HepG2 (cell line): Measurements from ENCODE around the gene SCN9A. TPM values are rescaled to one million over a fixed set of nuclear protein-coding genes. Genes with fewer than 3 reads are reported as not detected.
A peak's percentile ranks its signal among the peaks of the same experiment; 100 is the strongest.

ENCODE experiments used
- ADNP ChIP-seq: sonication (generic); formaldehyde crosslinking; IDR thresholded peaks from 2 replicates; pipeline ENCODE4 v1.4.0; 2020; ENCODE audit warnings: missing genetic modification reagents
- AGO1 ChIP-seq: fragments of 200-400 bp; formaldehyde crosslinking; IDR thresholded peaks from 2 replicates; pipeline ENCODE4 v1.6.1; 2017; ENCODE audit warnings: mild to moderate bottlenecking, low read depth, low read length, moderate library complexity; ENCODE audit not compliant: poor library complexity, severe bottlenecking
- ARHGAP35 ChIP-seq: sonication (generic); formaldehyde crosslinking; IDR thresholded peaks from 2 replicates; pipeline ENCODE4 v1.9.0; 2022; ENCODE audit warnings: mild to moderate bottlenecking, inconsistent platforms, moderate library complexity, missing genetic modification reagents, borderline replicate concordance
- EHMT2 ChIP-seq: fragments of 200-600 bp; sonication (generic); IDR thresholded peaks from 2 replicates; pipeline ENCODE4 v1.7.0; 2017; ENCODE audit warnings: antibody characterized with exemption, low read depth, low read length, borderline replicate concordance
- HMG20B ChIP-seq: conservative IDR thresholded peaks from 2 replicates; pipeline ENCODE4 v1.6.1; 2016; ENCODE audit warnings: missing genetic modification reagents, missing compliant biosample characterization
- ISX ChIP-seq: sonication (generic); formaldehyde crosslinking; conservative IDR thresholded peaks from 2 replicates; pipeline ENCODE4 v1.5.0; 2020; ENCODE audit warnings: missing genetic modification reagents
- JUND ChIP-seq: sonication (generic); formaldehyde crosslinking; IDR thresholded peaks from 2 replicates; pipeline ENCODE4 v1.8.0; 2022; ENCODE audit warnings: mild to moderate bottlenecking, missing genetic modification reagents
- KDM2A ChIP-seq: sonication (generic); formaldehyde crosslinking; IDR thresholded peaks from 2 replicates; pipeline ENCODE4 v1.4.0; 2020; ENCODE audit warnings: low read depth, missing genetic modification reagents, borderline replicate concordance
- NR2F1 ChIP-seq, 2 experiments: fragments of 450-650 bp in 1 of 2; formaldehyde crosslinking in 1 of 2; IDR thresholded peaks; 2 replicates each; pipeline versions ENCODE4 v1.5.0 to v1.6.1; 2016 to 2020; ENCODE audit warnings: mild to moderate bottlenecking in 1 of 2, missing compliant biosample characterization in 1 of 2, missing genetic modification reagents in 1 of 2, moderate library complexity in 1 of 2
- PHF20 ChIP-seq: sonication (generic); formaldehyde crosslinking; IDR thresholded peaks from 2 replicates; pipeline ENCODE4 v1.5.0; 2020; ENCODE audit warnings: mild to moderate bottlenecking, missing genetic modification reagents
- ZBTB8A ChIP-seq: sonication (generic); formaldehyde crosslinking; IDR thresholded peaks from 2 replicates; pipeline ENCODE4 v1.4.0; 2020; ENCODE audit warnings: mild to moderate bottlenecking, low read depth, missing genetic modification reagents, borderline replicate concordance
- ZNF329 ChIP-seq: sonication (generic); formaldehyde crosslinking; IDR thresholded peaks from 2 replicates; pipeline ENCODE4 v1.9.0; 2021; ENCODE audit warnings: low read depth, mild to moderate bottlenecking, missing genetic modification reagents
- ZNF441 ChIP-seq: sonication (generic); formaldehyde crosslinking; IDR thresholded peaks from 2 replicates; pipeline ENCODE4 v1.7.0; 2021; ENCODE audit warnings: missing genetic modification reagents, borderline replicate concordance
- ZNF567 ChIP-seq: sonication (generic); formaldehyde crosslinking; IDR thresholded peaks from 2 replicates; pipeline ENCODE4 v1.8.1; 2023; ENCODE audit warnings: mild to moderate bottlenecking, missing genetic modification reagents, borderline replicate concordance
- ZNF720 ChIP-seq: sonication (generic); formaldehyde crosslinking; IDR thresholded peaks from 2 replicates; pipeline ENCODE4 v1.4.0; 2020; ENCODE audit warnings: missing genetic modification reagents
- ZNF724P ChIP-seq: sonication (generic); formaldehyde crosslinking; IDR thresholded peaks from 2 replicates; pipeline ENCODE4 v1.8.0; 2022; ENCODE audit warnings: missing genetic modification reagents, borderline replicate concordance
- ZZZ3 ChIP-seq: sonication (generic); formaldehyde crosslinking; IDR thresholded peaks from 2 replicates; pipeline ENCODE4 v1.4.0; 2020; ENCODE audit warnings: missing genetic modification reagents, mild to moderate bottlenecking, borderline replicate concordance
- polyA plus RNA-seq, 8 experiments: library from polyadenylated mRNA; depleted of rRNA in 3 of 8; stranded (reverse) in 7 of 8; unstranded in 1 of 8; fragments of >200 nt; fragmentation: Illumina TruSeq in 4 of 8; extraction: Trizol in 4 of 8; gene quantifications; 2 replicates each; pipeline versions ENCODE4 v1.2.1 to v1.2.3, GENCODE V29; 2011 to 2016; ENCODE audit warnings: low read depth in 4 of 8, missing spikeins in 1 of 8, mixed read lengths in 1 of 8; ENCODE audit not compliant: insufficient read depth in 1 of 8
- total RNA-seq, 5 experiments: library from RNA; depleted of rRNA; stranded (reverse); fragments of >200 nt; fragmentation: Illumina TruSeq; extraction: Trizol; gene quantifications; 2 replicates each; pipeline ENCODE4 v1.2.3, GENCODE V29; 2016; ENCODE audit warnings: low read depth in 1 of 5
- TF ChIP-seq, protein P1 (sequence below): sonication (generic); formaldehyde crosslinking; IDR thresholded peaks from 2 replicates; pipeline ENCODE4 v1.5.0; 2020; ENCODE audit warnings: missing genetic modification reagents
- TF ChIP-seq, protein P2 (sequence below): sonication (generic); formaldehyde crosslinking; IDR thresholded peaks from 2 replicates; pipeline ENCODE4 v1.5.0; 2020; ENCODE audit warnings: missing genetic modification reagents, mild to moderate bottlenecking, borderline replicate concordance
- TF ChIP-seq, protein P3 (sequence below): sonication (generic); formaldehyde crosslinking; IDR thresholded peaks from 2 replicates; pipeline ENCODE4 v1.4.0; 2020; ENCODE audit warnings: missing genetic modification reagents
- TF ChIP-seq, protein P4 (sequence below): sonication (generic); formaldehyde crosslinking; IDR thresholded peaks from 2 replicates; pipeline ENCODE4 v1.5.1; 2020; ENCODE audit warnings: mild to moderate bottlenecking, missing genetic modification reagents, borderline replicate concordance

The SCN9A gene
- total and polyA plus RNA-seq, 2 of the 13 experiments (the other 11 are each of a cell fraction or from before 2014, with no cell fraction given): 15.3 to 24.3 TPM

DNA sequence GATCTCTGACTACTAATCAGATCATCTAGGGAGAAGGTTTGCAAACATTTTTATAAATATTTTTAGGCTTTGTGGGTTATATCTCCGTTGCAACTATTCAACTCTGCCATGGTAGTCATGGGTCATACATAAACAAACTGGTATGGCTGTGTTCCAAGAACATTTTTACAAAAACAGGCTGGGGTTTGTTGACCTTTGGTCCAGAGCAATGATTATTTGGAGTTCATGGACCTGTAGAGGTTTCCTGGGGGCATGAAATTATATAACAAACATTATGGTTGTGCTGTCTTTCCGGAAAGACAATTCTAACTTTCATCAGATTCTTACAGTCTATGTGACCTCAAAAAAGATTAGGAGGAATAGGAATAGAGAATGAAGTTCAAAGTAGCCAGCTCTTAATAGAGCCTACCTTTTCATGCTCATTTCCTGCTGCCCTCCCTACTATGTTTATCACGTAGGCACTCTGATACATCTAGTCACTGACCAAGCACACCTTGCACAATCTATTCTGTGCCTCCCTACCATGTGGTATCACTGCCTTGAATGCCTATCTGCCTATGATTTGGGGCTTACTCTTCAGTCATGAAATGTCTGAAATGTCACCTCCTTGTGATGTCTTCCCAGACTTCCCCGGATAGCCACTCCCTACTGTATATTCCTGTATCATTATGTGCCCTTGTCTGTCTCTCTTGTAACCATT is 145.6 kb downstream of the SCN9A start (continued):
- TF ChIP-seq, protein P1, sequence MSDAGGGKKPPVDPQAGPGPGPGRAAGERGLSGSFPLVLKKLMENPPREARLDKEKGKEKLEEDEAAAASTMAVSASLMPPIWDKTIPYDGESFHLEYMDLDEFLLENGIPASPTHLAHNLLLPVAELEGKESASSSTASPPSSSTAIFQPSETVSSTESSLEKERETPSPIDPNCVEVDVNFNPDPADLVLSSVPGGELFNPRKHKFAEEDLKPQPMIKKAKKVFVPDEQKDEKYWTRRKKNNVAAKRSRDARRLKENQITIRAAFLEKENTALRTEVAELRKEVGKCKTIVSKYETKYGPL (CRISPR knock-in tag): peak; percentile 94
- TF ChIP-seq KDM2A (no peak; the same call in 1 of the 2 replicates), ZBTB8A (CRISPR knock-in tag) (no peak), PHF20 (CRISPR knock-in tag) (no peak), HMG20B (peak; percentile 80), JUND (CRISPR knock-in tag) (0 out of 2 replicates have a peak, but pooled peaks have one; percentile 48), ZNF441 (CRISPR knock-in tag) (no peak), ADNP (no peak), ZZZ3 (CRISPR knock-in tag) (no peak), ZNF567 (CRISPR knock-in tag) (no peak), AGO1 (no peak), ZNF720 (CRISPR knock-in tag) (no peak), EHMT2 (peak; percentile 95), ARHGAP35 (CRISPR knock-in tag) (no peak), NR2F1 (CRISPR knock-in tag; IDR thresholded peaks at IDR 0.05) (peak; percentile 59 to 93; a peak in 3 of 4 replicates), ZNF329 (no peak), ZNF724P (CRISPR knock-in tag) (0 out of 2 replicates have a peak, but pooled peaks have one; percentile 53), ISX (CRISPR knock-in tag) (no peak)
- TF ChIP-seq, protein P2, sequence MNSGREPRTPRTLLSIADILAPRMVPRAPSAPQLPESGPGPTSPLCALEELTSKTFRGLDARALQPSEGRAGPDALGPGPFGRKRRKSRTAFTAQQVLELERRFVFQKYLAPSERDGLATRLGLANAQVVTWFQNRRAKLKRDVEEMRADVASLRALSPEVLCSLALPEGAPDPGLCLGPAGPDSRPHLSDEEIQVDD: no peak
- TF ChIP-seq, protein P3, sequence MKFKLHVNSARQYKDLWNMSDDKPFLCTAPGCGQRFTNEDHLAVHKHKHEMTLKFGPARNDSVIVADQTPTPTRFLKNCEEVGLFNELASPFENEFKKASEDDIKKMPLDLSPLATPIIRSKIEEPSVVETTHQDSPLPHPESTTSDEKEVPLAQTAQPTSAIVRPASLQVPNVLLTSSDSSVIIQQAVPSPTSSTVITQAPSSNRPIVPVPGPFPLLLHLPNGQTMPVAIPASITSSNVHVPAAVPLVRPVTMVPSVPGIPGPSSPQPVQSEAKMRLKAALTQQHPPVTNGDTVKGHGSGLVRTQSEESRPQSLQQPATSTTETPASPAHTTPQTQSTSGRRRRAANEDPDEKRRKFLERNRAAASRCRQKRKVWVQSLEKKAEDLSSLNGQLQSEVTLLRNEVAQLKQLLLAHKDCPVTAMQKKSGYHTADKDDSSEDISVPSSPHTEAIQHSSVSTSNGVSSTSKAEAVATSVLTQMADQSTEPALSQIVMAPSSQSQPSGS (CRISPR knock-in tag): peak; percentile 75
- TF ChIP-seq, protein P4, sequence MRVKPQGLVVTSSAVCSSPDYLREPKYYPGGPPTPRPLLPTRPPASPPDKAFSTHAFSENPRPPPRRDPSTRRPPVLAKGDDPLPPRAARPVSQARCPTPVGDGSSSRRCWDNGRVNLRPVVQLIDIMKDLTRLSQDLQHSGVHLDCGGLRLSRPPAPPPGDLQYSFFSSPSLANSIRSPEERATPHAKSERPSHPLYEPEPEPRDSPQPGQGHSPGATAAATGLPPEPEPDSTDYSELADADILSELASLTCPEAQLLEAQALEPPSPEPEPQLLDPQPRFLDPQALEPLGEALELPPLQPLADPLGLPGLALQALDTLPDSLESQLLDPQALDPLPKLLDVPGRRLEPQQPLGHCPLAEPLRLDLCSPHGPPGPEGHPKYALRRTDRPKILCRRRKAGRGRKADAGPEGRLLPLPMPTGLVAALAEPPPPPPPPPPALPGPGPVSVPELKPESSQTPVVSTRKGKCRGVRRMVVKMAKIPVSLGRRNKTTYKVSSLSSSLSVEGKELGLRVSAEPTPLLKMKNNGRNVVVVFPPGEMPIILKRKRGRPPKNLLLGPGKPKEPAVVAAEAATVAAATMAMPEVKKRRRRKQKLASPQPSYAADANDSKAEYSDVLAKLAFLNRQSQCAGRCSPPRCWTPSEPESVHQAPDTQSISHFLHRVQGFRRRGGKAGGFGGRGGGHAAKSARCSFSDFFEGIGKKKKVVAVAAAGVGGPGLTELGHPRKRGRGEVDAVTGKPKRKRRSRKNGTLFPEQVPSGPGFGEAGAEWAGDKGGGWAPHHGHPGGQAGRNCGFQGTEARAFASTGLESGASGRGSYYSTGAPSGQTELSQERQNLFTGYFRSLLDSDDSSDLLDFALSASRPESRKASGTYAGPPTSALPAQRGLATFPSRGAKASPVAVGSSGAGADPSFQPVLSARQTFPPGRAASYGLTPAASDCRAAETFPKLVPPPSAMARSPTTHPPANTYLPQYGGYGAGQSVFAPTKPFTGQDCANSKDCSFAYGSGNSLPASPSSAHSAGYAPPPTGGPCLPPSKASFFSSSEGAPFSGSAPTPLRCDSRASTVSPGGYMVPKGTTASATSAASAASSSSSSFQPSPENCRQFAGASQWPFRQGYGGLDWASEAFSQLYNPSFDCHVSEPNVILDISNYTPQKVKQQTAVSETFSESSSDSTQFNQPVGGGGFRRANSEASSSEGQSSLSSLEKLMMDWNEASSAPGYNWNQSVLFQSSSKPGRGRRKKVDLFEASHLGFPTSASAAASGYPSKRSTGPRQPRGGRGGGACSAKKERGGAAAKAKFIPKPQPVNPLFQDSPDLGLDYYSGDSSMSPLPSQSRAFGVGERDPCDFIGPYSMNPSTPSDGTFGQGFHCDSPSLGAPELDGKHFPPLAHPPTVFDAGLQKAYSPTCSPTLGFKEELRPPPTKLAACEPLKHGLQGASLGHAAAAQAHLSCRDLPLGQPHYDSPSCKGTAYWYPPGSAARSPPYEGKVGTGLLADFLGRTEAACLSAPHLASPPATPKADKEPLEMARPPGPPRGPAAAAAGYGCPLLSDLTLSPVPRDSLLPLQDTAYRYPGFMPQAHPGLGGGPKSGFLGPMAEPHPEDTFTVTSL: peak; percentile 95; the same call in 1 of the 2 replicates
